Calu3 (cell line): Measurements from ENCODE around the gene NAB2. TPM values are rescaled to one million over a fixed set of nuclear protein-coding genes. Genes with fewer than 3 reads are reported as not detected.

ENCODE experiments used
- BruUV-seq: library from RNA; stranded (reverse); fragments of 400-500 nt; replicated peaks from 2 replicates; lab custom pipeline; 2021; lab: Mats Ljungman, UMichigan
- CTCF ChIA-PET: fragments of 300-600 bp; sonication (Branson Sonifier 250); formaldehyde crosslinking; loops from one replicate; lab custom pipeline; 2022; ENCODE audit warnings: antibody characterized with exemption; lab: Charles Lee
- DNase-seq: peaks from one replicate; pipeline ENCODE4 v3.0.0; 2022
- H3K27ac Mint-ChIP-seq: one replicate; pipeline ENCODE4 v1.8.0; 2022; ENCODE audit warnings: mixed read lengths; ENCODE audit not compliant: unreplicated experiment
- H3K27me3 Mint-ChIP-seq: one replicate; pipeline ENCODE4 v1.8.0; 2022; ENCODE audit warnings: mixed read lengths; ENCODE audit not compliant: unreplicated experiment
- H3K36me3 Mint-ChIP-seq: one replicate; pipeline ENCODE4 v1.8.0; 2022; ENCODE audit warnings: mild to moderate bottlenecking, moderate library complexity, mixed read lengths; ENCODE audit not compliant: insufficient read depth, unreplicated experiment
- H3K4me1 Mint-ChIP-seq: one replicate; pipeline ENCODE4 v1.8.0; 2022; ENCODE audit warnings: mild to moderate bottlenecking, low read depth, mixed read lengths; ENCODE audit not compliant: unreplicated experiment
- H3K4me3 Mint-ChIP-seq: one replicate; pipeline ENCODE4 v1.8.0; 2022; ENCODE audit warnings: mild to moderate bottlenecking, low read depth, moderate library complexity, mixed read lengths; ENCODE audit not compliant: unreplicated experiment
- H3K9me3 Mint-ChIP-seq: one replicate; pipeline ENCODE4 v1.8.0; 2022; ENCODE audit warnings: low read depth, mixed read lengths; ENCODE audit not compliant: unreplicated experiment
- intact Hi-C: fragments of 100-400 bp; cut with micrococcal nuclease; formaldehyde crosslinking; loops from one replicate; pipeline ENCODE4 v1.10.0; 2022; ENCODE audit not compliant: unreplicated experiment
- total RNA-seq: library from RNA; stranded (reverse); gene quantifications from 2 replicates; pipeline ENCODE4 v1.2.3, GENCODE V29; 2022
- TF ChIP-seq, protein P1 (sequence below): fragments of 200-600 bp; IDR thresholded peaks from one replicate; pipeline ENCODE4 v1.8.0; 2022; ENCODE audit warnings: antibody characterized with exemption; ENCODE audit not compliant: unreplicated experiment

NAB2 gene
- total RNA-seq, 1 experiment from 2014 or later, result 21.3 TPM

DNA sequence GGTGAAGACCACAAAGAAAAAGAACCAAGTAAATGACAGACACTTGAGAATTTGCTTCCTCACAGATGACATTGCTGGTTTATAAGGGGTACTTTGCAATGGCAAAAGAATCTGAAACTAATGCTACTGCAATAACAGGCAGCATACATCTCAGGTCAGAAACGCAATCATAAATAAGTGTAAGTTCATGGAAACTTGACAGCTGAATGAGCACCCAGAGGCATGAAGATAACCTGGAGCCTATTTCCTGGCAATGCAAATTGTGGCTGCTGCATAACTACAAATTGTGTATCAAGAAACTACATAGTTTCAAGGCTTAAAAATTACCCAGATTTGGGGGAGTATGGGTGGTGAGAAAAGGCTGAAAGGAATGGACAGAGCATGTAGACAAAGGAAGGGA is 30.5 kb upstream of the NAB2 start:
- Mint-ChIP-seq H3K36me3 (peaks cover 17% of the 10 kb centered on the region), H3K27ac (no peak overlapping the region), H3K4me1 (no peaks in the 10 kb centered on the region), H3K27me3 (no peaks in the 10 kb centered on the region), H3K9me3 (no peaks in the 10 kb centered on the region), H3K4me3 (no peak overlapping the region)
- TF ChIP-seq, protein P1, sequence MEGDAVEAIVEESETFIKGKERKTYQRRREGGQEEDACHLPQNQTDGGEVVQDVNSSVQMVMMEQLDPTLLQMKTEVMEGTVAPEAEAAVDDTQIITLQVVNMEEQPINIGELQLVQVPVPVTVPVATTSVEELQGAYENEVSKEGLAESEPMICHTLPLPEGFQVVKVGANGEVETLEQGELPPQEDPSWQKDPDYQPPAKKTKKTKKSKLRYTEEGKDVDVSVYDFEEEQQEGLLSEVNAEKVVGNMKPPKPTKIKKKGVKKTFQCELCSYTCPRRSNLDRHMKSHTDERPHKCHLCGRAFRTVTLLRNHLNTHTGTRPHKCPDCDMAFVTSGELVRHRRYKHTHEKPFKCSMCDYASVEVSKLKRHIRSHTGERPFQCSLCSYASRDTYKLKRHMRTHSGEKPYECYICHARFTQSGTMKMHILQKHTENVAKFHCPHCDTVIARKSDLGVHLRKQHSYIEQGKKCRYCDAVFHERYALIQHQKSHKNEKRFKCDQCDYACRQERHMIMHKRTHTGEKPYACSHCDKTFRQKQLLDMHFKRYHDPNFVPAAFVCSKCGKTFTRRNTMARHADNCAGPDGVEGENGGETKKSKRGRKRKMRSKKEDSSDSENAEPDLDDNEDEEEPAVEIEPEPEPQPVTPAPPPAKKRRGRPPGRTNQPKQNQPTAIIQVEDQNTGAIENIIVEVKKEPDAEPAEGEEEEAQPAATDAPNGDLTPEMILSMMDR, result no peak
- intact Hi-C loops, result no loop called here
- no peak for DNase-seq
- BruUV-seq, result no TSS peak
- CTCF ChIA-PET, result no interaction called here

DNA sequence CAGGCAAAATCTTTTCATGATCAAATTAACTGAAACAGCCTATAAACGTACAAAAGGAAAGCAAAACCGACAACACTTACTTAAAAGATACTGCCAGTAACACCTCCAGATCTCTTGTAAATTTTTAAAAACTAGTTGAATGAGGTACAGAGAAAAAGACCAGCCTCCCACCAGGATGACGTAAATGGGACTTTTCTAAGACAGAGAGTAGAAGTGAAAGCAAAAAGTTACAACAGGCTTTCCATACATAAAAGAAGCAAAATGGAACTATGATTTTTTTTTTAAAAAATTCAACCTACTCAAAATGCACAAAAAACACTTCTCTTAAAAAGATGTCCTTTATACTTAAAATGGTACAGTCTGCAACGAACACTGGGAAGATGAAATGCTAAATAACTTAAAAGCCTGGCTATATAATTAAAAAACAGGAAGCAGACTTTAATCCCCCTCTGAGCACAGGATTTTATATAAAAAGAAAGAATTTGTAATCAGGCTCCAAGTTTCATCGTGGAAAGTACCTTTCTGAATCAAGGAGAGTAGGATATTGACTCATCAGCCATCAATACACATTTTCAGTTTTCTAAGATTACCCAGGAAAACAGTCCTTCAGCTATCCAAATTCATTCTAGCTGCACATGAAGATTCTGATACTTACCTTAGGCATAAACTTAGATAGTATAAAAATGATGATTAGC is 24.8 kb upstream of the NAB2 start:
- Mint-ChIP-seq H3K27ac (no peak overlapping the region), H3K4me1 (no peaks in the 10 kb centered on the region), H3K4me3 (no peak overlapping the region), H3K27me3 (no peaks in the 10 kb centered on the region), H3K9me3 (no peaks in the 10 kb centered on the region), H3K36me3 (peaks cover 13% of the 10 kb centered on the region)
- no peak for DNase-seq
- intact Hi-C loops, result loop anchor here (2.0 kb wide), 1 partner anchor 307 kb away; no protein-coding TSS in a partner anchor
- TF ChIP-seq, protein P1, result no peak
- CTCF ChIA-PET, result interaction anchor here (0.6 kb wide), 1 partner anchor 307 kb away, joined by 3 read pairs; no protein-coding TSS in a partner anchor
- no TSS peak for BruUV-seq

DNA sequence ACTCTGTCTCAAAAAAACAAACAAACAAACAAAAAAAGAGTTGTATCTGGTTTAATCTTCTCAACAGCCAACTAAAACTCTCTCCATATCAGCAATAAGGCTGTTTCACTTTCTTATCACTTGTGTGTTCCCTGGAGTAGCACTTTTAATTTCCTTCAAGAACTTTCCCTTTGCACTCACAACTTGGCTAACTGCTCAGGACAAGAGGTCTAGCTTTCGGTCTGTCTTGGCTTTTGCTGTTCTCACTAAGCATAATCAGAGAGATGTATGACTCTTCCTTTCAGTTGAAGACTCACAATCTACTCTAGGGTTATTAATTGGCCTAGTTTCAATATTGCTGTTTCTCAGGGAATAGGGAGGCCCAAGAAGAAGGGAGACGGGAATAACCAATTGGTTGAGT is 22.7 kb upstream of the NAB2 start:
- H3K4me1 Mint-ChIP-seq, result no peaks in the 10 kb centered on the region
- TF ChIP-seq, protein P1, result no peak
- peaks cover 18% of the 10 kb centered on the region for H3K36me3 Mint-ChIP-seq
- intact Hi-C loops, result loop anchor here (5.0 kb wide), 1 partner anchor 116 kb away; no protein-coding TSS in a partner anchor
- H3K9me3 Mint-ChIP-seq, result no peaks in the 10 kb centered on the region
- CTCF ChIA-PET, result interaction anchor here (0.5 to 1.0 kb wide), 2 partner anchors 46 to 352 kb away, joined by 3 to 4 read pairs; no protein-coding TSS in a partner anchor
- BruUV-seq, result no TSS peak
- H3K27me3 Mint-ChIP-seq, result no peaks in the 10 kb centered on the region
- no peak overlapping the region for H3K27ac Mint-ChIP-seq
- no peak overlapping the region for H3K4me3 Mint-ChIP-seq
- no peak for DNase-seq

DNA sequence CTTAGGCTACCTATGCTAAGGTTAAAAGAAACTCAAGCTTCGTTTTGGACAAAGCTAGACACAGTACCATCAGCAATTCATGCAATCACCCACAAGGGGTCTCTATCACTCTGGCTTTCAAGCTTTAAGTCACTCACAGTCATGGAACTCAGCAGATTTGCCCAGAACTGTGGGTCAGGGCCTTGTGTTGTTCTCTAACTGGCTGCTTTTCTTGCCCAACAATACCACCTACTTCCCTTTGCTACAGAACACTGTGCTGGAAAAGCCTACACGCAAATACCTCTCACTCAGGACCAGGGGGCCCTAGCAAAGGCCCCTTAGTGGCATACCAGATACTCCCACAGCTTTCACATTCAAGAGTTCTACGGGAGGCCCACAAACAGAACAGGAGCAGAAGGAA is 19.4 kb upstream of the NAB2 start:
- Mint-ChIP-seq H3K9me3 (no peaks in the 10 kb centered on the region), H3K36me3 (peaks cover 10% of the 10 kb centered on the region), H3K27ac (no peak overlapping the region), H3K27me3 (no peaks in the 10 kb centered on the region), H3K4me1 (no peaks in the 10 kb centered on the region), H3K4me3 (no peak overlapping the region)
- TF ChIP-seq, protein P1, result peak; percentile 64
- peak; percentile 68 for DNase-seq
- no TSS peak for BruUV-seq
- CTCF ChIA-PET, result interaction anchor here (0.6 to 3.2 kb wide), 18 partner anchors 9 to 740 kb away, joined by 3 to 148 read pairs (median 4); partner anchors contain the start of genes LRP1, NEMP1, PRIM1 and STAT6
- intact Hi-C loops, result loop anchor here (1.0 to 5.0 kb wide), 3 partner anchors 24 to 113 kb away; no protein-coding TSS in a partner anchor
